Measurements from ENCODE around the gene MAP1LC3B2. TPM values are rescaled to one million over a fixed set of nuclear protein-coding genes. Genes with fewer than 3 reads are reported as not detected.

MAP1LC3B2 gene
- total RNA-seq, 1 experiment from 2014 or later, result 0.97 TPM

DNA sequence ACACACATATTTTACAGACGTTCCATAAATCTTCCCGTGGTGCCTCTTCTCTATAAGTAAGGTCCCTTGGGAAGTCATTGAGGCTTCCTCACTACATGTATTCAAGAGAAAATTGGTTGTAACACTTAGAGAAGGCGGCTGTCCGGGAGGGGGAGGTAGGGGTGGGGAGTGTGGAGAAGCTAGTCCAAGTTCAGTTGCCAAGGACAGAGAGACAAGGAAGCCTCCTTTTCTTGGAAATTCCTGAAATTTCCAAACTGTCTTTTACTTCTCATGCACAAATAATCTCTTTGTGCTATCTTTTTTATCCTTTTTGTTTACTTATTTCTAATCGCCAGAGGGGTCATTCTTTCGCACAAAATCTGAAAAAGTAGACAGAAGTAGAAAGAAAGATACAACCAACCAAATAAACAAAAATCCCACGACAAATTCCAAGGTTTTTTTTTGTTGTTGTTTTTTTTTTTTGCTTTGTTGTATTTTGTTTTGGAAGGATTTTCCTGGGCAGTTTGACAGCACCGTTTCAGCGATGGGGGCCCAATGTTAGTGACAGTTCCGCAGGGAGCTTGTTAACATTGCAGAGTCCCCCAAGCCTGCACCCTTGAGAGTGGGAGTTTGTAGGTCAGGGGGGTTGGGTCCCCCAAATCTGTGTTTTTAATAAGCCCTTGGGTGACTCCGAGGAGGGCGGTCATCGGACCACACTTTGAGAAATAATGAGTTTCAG, 45.2 kb downstream of the MAP1LC3B2 start:
- Mint-ChIP-seq H3K36me3 (ENCODE audit: insufficient read depth, unreplicated experiment) (no peaks in the 10 kb centered on the region), H3K27ac (ENCODE audit: unreplicated experiment) (no peak overlapping the region), H3K4me1 (ENCODE audit: low read depth, unreplicated experiment) (peaks cover 10% of the 10 kb centered on the region), H3K9me3 (ENCODE audit: low read depth, unreplicated experiment) (no peaks in the 10 kb centered on the region), H3K27me3 (ENCODE audit: unreplicated experiment) (peaks cover 45% of the 10 kb centered on the region), H3K4me3 (ENCODE audit: low read depth, unreplicated experiment) (no peak overlapping the region)
- BruUV-seq (replicated peaks), result no TSS peak
- no peak for TF ChIP-seq CTCF (IDR thresholded peaks at IDR 0.05; ENCODE audit: unreplicated experiment)
- DNase-seq, result no peak
- intact Hi-C loops (cut with micrococcal nuclease; ENCODE audit: unreplicated experiment), result no loop called here
- CTCF ChIA-PET, result interaction anchor here (1.4 kb wide), 1 partner anchor 583 kb away, joined by 3 read pairs; no protein-coding TSS in a partner anchor

- H3K9me3 Mint-ChIP-seq (ENCODE audit: low read depth, unreplicated experiment), result no peaks in the 10 kb centered on the region
- no TSS peak for BruUV-seq (replicated peaks)
- peaks cover 7% of the 10 kb centered on the region for H3K4me1 Mint-ChIP-seq (ENCODE audit: low read depth, unreplicated experiment)
- no peak for DNase-seq
- no peaks in the 10 kb centered on the region for H3K36me3 Mint-ChIP-seq (ENCODE audit: insufficient read depth, unreplicated experiment)
- H3K4me3 Mint-ChIP-seq (ENCODE audit: low read depth, unreplicated experiment), result no peak overlapping the region
- intact Hi-C loops (cut with micrococcal nuclease; ENCODE audit: unreplicated experiment), result no loop called here
- peaks cover 45% of the 10 kb centered on the region for H3K27me3 Mint-ChIP-seq (ENCODE audit: unreplicated experiment)
- no peak overlapping the region for H3K27ac Mint-ChIP-seq (ENCODE audit: unreplicated experiment)
- CTCF ChIA-PET, result interaction anchor here (1.4 kb wide), 1 partner anchor 584 kb away, joined by 3 read pairs; no protein-coding TSS in a partner anchor
- no peak for TF ChIP-seq CTCF (IDR thresholded peaks at IDR 0.05; ENCODE audit: unreplicated experiment)
These were observed 45.9 kb downstream of the MAP1LC3B2 start for GRCh38 chr12:116604951-116605641.

GRCh38 chr12:116606397-116606796, 47.2 kb downstream of the MAP1LC3B2 start:
- H3K4me1 Mint-ChIP-seq (ENCODE audit: low read depth, unreplicated experiment), result peaks cover 7% of the 10 kb centered on the region
- no peak overlapping the region for H3K27ac Mint-ChIP-seq (ENCODE audit: unreplicated experiment)
- H3K36me3 Mint-ChIP-seq (ENCODE audit: insufficient read depth, unreplicated experiment), result no peaks in the 10 kb centered on the region
- H3K27me3 Mint-ChIP-seq (ENCODE audit: unreplicated experiment), result peaks cover 45% of the 10 kb centered on the region
- no peak for TF ChIP-seq CTCF (IDR thresholded peaks at IDR 0.05; ENCODE audit: unreplicated experiment)
- intact Hi-C loops (cut with micrococcal nuclease; ENCODE audit: unreplicated experiment), result no loop called here
- H3K9me3 Mint-ChIP-seq (ENCODE audit: low read depth, unreplicated experiment), result no peaks in the 10 kb centered on the region
- H3K4me3 Mint-ChIP-seq (ENCODE audit: low read depth, unreplicated experiment), result no peak overlapping the region
- BruUV-seq (replicated peaks), result no TSS peak
- no peak for DNase-seq
- CTCF ChIA-PET, result no interaction called here

DNA sequence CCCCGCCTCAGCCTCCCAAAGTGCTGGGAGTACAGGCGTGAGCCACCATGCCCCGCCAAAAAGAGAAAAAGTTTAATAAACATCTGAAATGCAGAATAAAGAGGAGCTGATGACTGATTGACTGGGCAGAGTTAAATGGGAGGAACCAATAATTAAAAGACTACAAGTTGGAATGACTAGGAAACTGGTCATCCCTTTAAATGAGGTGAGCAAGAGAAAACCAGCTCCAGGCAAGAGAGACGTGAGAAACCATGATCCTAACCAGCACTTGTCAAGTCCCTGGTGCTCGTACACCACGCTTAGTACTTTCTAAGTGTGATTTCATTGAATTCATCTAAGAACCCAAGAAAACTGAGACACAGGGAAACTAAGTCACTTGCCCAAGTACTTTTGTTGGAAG, 47.9 kb downstream of the MAP1LC3B2 start:
- Mint-ChIP-seq H3K4me1 (ENCODE audit: low read depth, unreplicated experiment) (peaks cover 7% of the 10 kb centered on the region), H3K36me3 (ENCODE audit: insufficient read depth, unreplicated experiment) (no peaks in the 10 kb centered on the region), H3K27ac (ENCODE audit: unreplicated experiment) (no peak overlapping the region), H3K9me3 (ENCODE audit: low read depth, unreplicated experiment) (no peaks in the 10 kb centered on the region), H3K27me3 (ENCODE audit: unreplicated experiment) (peaks cover 39% of the 10 kb centered on the region), H3K4me3 (ENCODE audit: low read depth, unreplicated experiment) (no peak overlapping the region)
- no TSS peak for BruUV-seq (replicated peaks)
- no peak for DNase-seq
- intact Hi-C loops (cut with micrococcal nuclease; ENCODE audit: unreplicated experiment), result no loop called here
- no peak for TF ChIP-seq CTCF (IDR thresholded peaks at IDR 0.05; ENCODE audit: unreplicated experiment)
- CTCF ChIA-PET, result no interaction called here
